Gastrocnemius medialis (tissue), 4 donors: ENCODE results near the gene REEP1. TPM values are rescaled to one million over a fixed set of nuclear protein-coding genes. Genes with fewer than 3 reads are reported as not detected.

ENCODE experiments used
- ATAC-seq, 2 donors: fragments of 150-250 bp; one replicate each; pipeline ENCODE4 v1.9.1; 2016
- DNase-seq, 2 donors: peaks; one replicate each; pipeline ENCODE4 v3.0.0-alpha.2; 2019
- H3K27ac ChIP-seq, 4 donors: fragments of 200-600 bp; sonication (generic); 1 replicate in 1 of 4; 2 replicates in 3 of 4; pipeline ENCODE4 v1.5.1; 2016 to 2018; ENCODE audit warnings: mild to moderate bottlenecking in 2 of 4, moderate library complexity in 1 of 4
- H3K27me3 ChIP-seq, 3 donors: fragments of 200-600 bp; sonication (generic) in 2 of 3; 1 replicate in 1 of 3; 2 replicates in 2 of 3; pipeline versions ENCODE4 v1.5.1 to v1.6.0; 2016 to 2019; ENCODE audit warnings: mild to moderate bottlenecking in 1 of 3, moderate library complexity in 1 of 3
- H3K36me3 ChIP-seq, 2 donors: fragments of 200-600 bp; sonication (generic) in 1 of 2; one replicate each; pipeline ENCODE4 v1.5.1; 2017 to 2018
- H3K4me1 ChIP-seq, 2 donors: fragments of 200-600 bp; sonication (generic) in 1 of 2; one replicate each; pipeline ENCODE4 v1.5.1; 2016 to 2017; ENCODE audit warnings: mild to moderate bottlenecking in 2 of 2
- H3K4me3 ChIP-seq, 4 donors: fragments of 200-600 bp; sonication (generic) in 3 of 4; 1 replicate in 1 of 4; 2 replicates in 3 of 4; pipeline ENCODE4 v1.5.1; 2016 to 2019; ENCODE audit warnings: mild to moderate bottlenecking in 2 of 4
- H3K9me3 ChIP-seq, 3 donors: fragments of 200-600 bp; sonication (generic) in 2 of 3; 1 replicate in 1 of 3; 2 replicates in 2 of 3; pipeline ENCODE4 v1.5.1; 2016 to 2019
- CTCF ChIP-seq, 5 experiments: fragments of 450-650 bp in 3 of 5; fragments of 200-600 bp in 2 of 5; sonication (generic) in 2 of 5; IDR thresholded peaks in 4 of 5; conservative IDR thresholded peaks in 1 of 5; 1 replicate in 4 of 5; 2 replicates in 1 of 5; pipeline ENCODE4 v1.5.1; 2016 to 2019; ENCODE audit warnings: antibody characterized with exemption in 5 of 5, mild to moderate bottlenecking in 3 of 5, moderate library complexity in 3 of 5
- POLR2A ChIP-seq, 2 donors: fragments of 450-650 bp; IDR thresholded peaks; one replicate each; pipeline ENCODE4 v1.6.1; 2017; ENCODE audit warnings: antibody characterized with exemption in 2 of 2, mild to moderate bottlenecking in 2 of 2, moderate library complexity in 2 of 2
- in situ Hi-C, 4 donors: fragments of 200-750 bp; cut with MboI; loops; one replicate each; pipeline versions ENCODE4 v1.15.0 to v1.8.0; 2017; ENCODE audit warnings: low sequenced_read_pairs in 4 of 4
- intact Hi-C: fragments of 100-400 bp; cut with DNase I; formaldehyde crosslinking; loops from one replicate; pipeline ENCODE4 v1.15.1; 2023; ENCODE audit warnings: low total_unique reads
- total RNA-seq, 4 donors: library from RNA; depleted of rRNA; stranded (reverse); fragments of >200 nt; gene quantifications; one replicate each; pipeline versions ENCODE4 v1.1.0 to v1.2.3, GENCODE V29; 2016

Gene REEP1
- total RNA-seq, 4 donors from 2014 or later: 4.2 to 16.0 (median 6.3) TPM

GRCh38 chr2:86241611-86242010, 95.8 kb downstream of the REEP1 start:
- TF ChIP-seq CTCF (IDR thresholded peaks at IDR 0.05 in 4 of 5, conservative IDR thresholded peaks at IDR 0.05 in 1 of 5): no peak
- ATAC-seq (no peak), DNase-seq (no peak)
- in situ Hi-C loops (no loop called here), intact Hi-C loops (no loop called here)
- H3K27ac ChIP-seq: no peak overlapping the region
- no peaks in the 10 kb centered on the region for H3K9me3 ChIP-seq
- no peaks in the 10 kb centered on the region for H3K36me3 ChIP-seq
- no peaks in the 10 kb centered on the region for H3K27me3 ChIP-seq
- no peaks in the 10 kb centered on the region for H3K4me1 ChIP-seq
- H3K4me3 ChIP-seq: no peak overlapping the region

GRCh38 chr2:86240251-86240650, 97.2 kb downstream of the REEP1 start:
- no peak for ATAC-seq
- H3K27ac ChIP-seq: no peak overlapping the region
- H3K27me3 ChIP-seq: no peaks in the 10 kb centered on the region
- intact Hi-C loops (no loop called here), in situ Hi-C loops (no loop called here)
- no peak overlapping the region for H3K4me3 ChIP-seq
- H3K4me1 ChIP-seq: peaks cover 6 to 7% of the 10 kb centered on the region in 2 donors
- H3K9me3 ChIP-seq: no peaks in the 10 kb centered on the region
- DNase-seq: no peak
- no peak for TF ChIP-seq CTCF (IDR thresholded peaks at IDR 0.05 in 4 of 5, conservative IDR thresholded peaks at IDR 0.05 in 1 of 5)
- TF ChIP-seq POLR2A (IDR thresholded peaks at IDR 0.05): no peak
- H3K36me3 ChIP-seq: no peaks in the 10 kb centered on the region

- H3K27ac ChIP-seq: no peak overlapping the region
- intact Hi-C loops: no loop called here
- ATAC-seq (no peak), DNase-seq (no peak)
- no peaks in the 10 kb centered on the region for H3K27me3 ChIP-seq
- in situ Hi-C loops: loop anchor here in 1 of 4 donors (10.0 kb wide), 1 partner anchor 125 kb away; no protein-coding TSS in a partner anchor
- peaks cover 7 to 11% of the 10 kb centered on the region in 2 donors for H3K4me1 ChIP-seq
- no peaks in the 10 kb centered on the region for H3K9me3 ChIP-seq
- H3K4me3 ChIP-seq: no peak overlapping the region
- TF ChIP-seq CTCF (IDR thresholded peaks at IDR 0.05 in 4 of 5, conservative IDR thresholded peaks at IDR 0.05 in 1 of 5): no peak
- TF ChIP-seq POLR2A (IDR thresholded peaks at IDR 0.05): no peak
- H3K36me3 ChIP-seq: no peaks in the 10 kb centered on the region
Observed at GRCh38 chr2:86239745-86240144, 97.7 kb downstream of the REEP1 start.

DNA sequence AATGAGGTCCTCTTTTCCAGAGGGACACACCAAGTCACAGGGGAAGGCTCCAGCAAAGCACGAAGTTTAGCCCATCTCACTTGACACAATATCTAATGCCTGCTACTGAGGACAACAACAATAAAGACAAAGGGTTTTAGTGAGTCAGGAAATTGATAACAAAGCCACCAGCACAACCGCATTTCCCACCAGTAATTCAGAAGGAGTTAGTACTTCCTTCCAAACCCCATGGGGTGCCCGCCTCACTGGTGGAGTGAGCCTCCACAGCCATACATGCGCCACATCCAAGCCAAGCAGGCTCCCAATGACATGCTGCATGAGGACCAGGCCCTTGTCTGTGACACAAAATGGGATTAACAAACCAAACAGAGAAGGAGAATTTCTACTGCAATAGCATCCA, 98.1 kb downstream of the REEP1 start:
- no peaks in the 10 kb centered on the region for H3K36me3 ChIP-seq
- no peaks in the 10 kb centered on the region for H3K9me3 ChIP-seq
- intact Hi-C loops (no loop called here), in situ Hi-C loops (loop anchor here in 1 of 4 donors (10.0 kb wide), 1 partner anchor 125 kb away; no protein-coding TSS in a partner anchor)
- H3K27ac ChIP-seq: no peak overlapping the region
- ATAC-seq (no peak), DNase-seq (no peak)
- no peak for TF ChIP-seq CTCF (IDR thresholded peaks at IDR 0.05 in 4 of 5, conservative IDR thresholded peaks at IDR 0.05 in 1 of 5)
- no peak for TF ChIP-seq POLR2A (IDR thresholded peaks at IDR 0.05)
- peaks cover 7 to 13% of the 10 kb centered on the region in 2 donors for H3K4me1 ChIP-seq
- no peaks in the 10 kb centered on the region for H3K27me3 ChIP-seq
- H3K4me3 ChIP-seq: no peak overlapping the region

DNA sequence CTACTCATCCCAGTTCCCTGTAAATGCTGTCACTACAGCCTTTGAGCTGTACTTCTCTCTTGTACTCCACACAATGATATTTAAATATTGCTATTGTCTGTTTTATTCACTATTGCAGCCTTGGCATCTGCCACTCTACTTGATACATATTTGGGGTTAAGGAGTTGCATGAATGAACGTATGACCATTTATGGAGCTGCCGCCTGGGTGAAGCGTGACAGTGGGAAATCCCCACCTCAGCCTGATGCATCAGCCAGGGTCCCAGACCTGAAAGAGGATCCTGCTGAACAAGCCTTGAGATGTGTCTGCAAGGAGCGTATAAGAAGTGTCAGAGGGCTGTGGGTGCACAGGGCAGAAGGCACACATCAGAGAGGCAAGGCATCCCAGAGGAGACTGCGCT, 99.1 kb downstream of the REEP1 start:
- no peak for ATAC-seq
- TF ChIP-seq CTCF (IDR thresholded peaks at IDR 0.05 in 4 of 5, conservative IDR thresholded peaks at IDR 0.05 in 1 of 5) (no peak), POLR2A (IDR thresholded peaks at IDR 0.05) (no peak)
- Histone ChIP-seq H3K4me1 (peaks cover 7 to 13% of the 10 kb centered on the region in 2 donors), H3K27ac (no peak overlapping the region), H3K27me3 (no peaks in the 10 kb centered on the region), H3K36me3 (no peaks in the 10 kb centered on the region), H3K4me3 (no peak overlapping the region), H3K9me3 (no peaks in the 10 kb centered on the region)
- intact Hi-C loops (no loop called here), in situ Hi-C loops (loop anchor here in 1 of 4 donors (10.0 kb wide), 1 partner anchor 126 kb away; no protein-coding TSS in a partner anchor)
- no peak for DNase-seq
